ENCODE data around the gene RPS3. TPM values are rescaled to one million over a fixed set of nuclear protein-coding genes. Genes with fewer than 3 reads are reported as not detected.
A peak's percentile ranks its signal among the peaks of the same experiment; 100 is the strongest.
"Not testable (repeated sequence)": the region's sequence is repeated elsewhere in the genome, so short reads cannot be mapped to it uniquely, and the experiment has no call there.

The RPS3 gene
- total RNA-seq, 2 donors from 2014 or later = 1,304 to 1,399 TPM

GRCh38 chr11:75375626-75376025 lies 23.7 kb upstream of the RPS3 start:
- peak; percentile 37 for DNase-seq (ENCODE audit: low spot score)
- intact Hi-C loops (cut with DNase I) = no loop called here

- intact Hi-C loops (cut with DNase I) = no loop called here
- peak; percentile 62 for DNase-seq (ENCODE audit: low spot score)
Observed at GRCh38 chr11:75376175-75376574, 23.1 kb upstream of the RPS3 start.

GRCh38 chr11:75378776-75379175 lies 20.5 kb upstream of the RPS3 start:
- intact Hi-C loops (cut with DNase I) = not testable (repeated sequence)
- DNase-seq (ENCODE audit: low spot score) = peak; percentile 58

GRCh38 chr11:75380245-75380644 lies 19.1 kb upstream of the RPS3 start:
- no peak for DNase-seq (ENCODE audit: low spot score)
- intact Hi-C loops (cut with DNase I) = loop anchor here (5.0 kb wide), 2 partner anchors 48 to 98 kb away; no protein-coding TSS in a partner anchor

GRCh38 chr11:75380716-75381420 lies 18.4 kb upstream of the RPS3 start:
- peak; percentile 72 for DNase-seq (ENCODE audit: low spot score)
- intact Hi-C loops (cut with DNase I) = loop anchor here (5.0 kb wide), 2 partner anchors 49 to 99 kb away; no protein-coding TSS in a partner anchor

- intact Hi-C loops (cut with DNase I) = loop anchor here (5.0 kb wide), 2 partner anchors 51 to 101 kb away; no protein-coding TSS in a partner anchor
- DNase-seq (ENCODE audit: low spot score) = peak; percentile 57
Observed at GRCh38 chr11:75383246-75383645, 16.1 kb upstream of the RPS3 start.

- peak; percentile 94 for DNase-seq (ENCODE audit: low spot score)
- intact Hi-C loops (cut with DNase I) = loop anchor here (5.0 kb wide), 3 partner anchors 52 to 102 kb away; no protein-coding TSS in a partner anchor
Observed at GRCh38 chr11:75384438-75385080, 14.8 kb upstream of the RPS3 start.

GRCh38 chr11:75386942-75387630 lies 12.2 kb upstream of the RPS3 start:
- no peak for DNase-seq (ENCODE audit: low spot score)
- intact Hi-C loops (cut with DNase I) = loop anchor here in 1 of 2 donors (5.0 kb wide), 1 partner anchor 60 kb away; no protein-coding TSS in a partner anchor

- intact Hi-C loops (cut with DNase I) = loop anchor here in 1 of 2 donors (1.0 to 5.0 kb wide), 2 partner anchors 61 to 143 kb away; no protein-coding TSS in a partner anchor
- DNase-seq (ENCODE audit: low spot score) = peak; percentile 3
Observed at GRCh38 chr11:75387736-75388294, 11.5 kb upstream of the RPS3 start.

- intact Hi-C loops (cut with DNase I) = loop anchor here in 1 of 2 donors (1.0 to 5.0 kb wide), 2 partner anchors 61 to 143 kb away; no protein-coding TSS in a partner anchor
- DNase-seq (ENCODE audit: low spot score) = peak; percentile 89
Observed at GRCh38 chr11:75388386-75389275, 10.7 kb upstream of the RPS3 start.

GRCh38 chr11:75389276-75389605 lies 10.1 kb upstream of the RPS3 start:
- no peak for DNase-seq (ENCODE audit: low spot score)
- intact Hi-C loops (cut with DNase I) = loop anchor here in 1 of 2 donors (5.0 kb wide), 1 partner anchor 62 kb away; no protein-coding TSS in a partner anchor

GRCh38 chr11:75389925-75390324 lies 9.4 kb upstream of the RPS3 start:
- intact Hi-C loops (cut with DNase I) = loop anchor here (5.0 to 10.0 kb wide), 2 partner anchors 63 to 365 kb away; no protein-coding TSS in a partner anchor
- DNase-seq (ENCODE audit: low spot score) = peak; percentile 57

- peak; percentile 2 for DNase-seq (ENCODE audit: low spot score)
- intact Hi-C loops (cut with DNase I) = loop anchor here in 1 of 2 donors (10.0 kb wide), 1 partner anchor 369 kb away; no protein-coding TSS in a partner anchor
Observed at GRCh38 chr11:75394085-75394840, 5.1 kb upstream of the RPS3 start.

- intact Hi-C loops (cut with DNase I) = loop anchor here in 1 of 2 donors (10.0 kb wide), 1 partner anchor 374 kb away; no protein-coding TSS in a partner anchor
- DNase-seq (ENCODE audit: low spot score) = peak; percentile 58
Observed at GRCh38 chr11:75398906-75399305, 412 bp upstream of the RPS3 start.

GRCh38 chr11:75400146-75400865 lies 988 bp downstream of the RPS3 start:
- intact Hi-C loops (cut with DNase I) = no loop called here

GRCh38 chr11:75402002-75402773 lies 2.9 kb downstream of the RPS3 start:
- DNase-seq (ENCODE audit: low spot score) = peak; percentile 22
- intact Hi-C loops (cut with DNase I) = no loop called here

More at GRCh38 chr11:75400146-75400865, 988 bp downstream of the RPS3 start:
- peak; percentile 1 for DNase-seq (ENCODE audit: low spot score)
